ENCODE measurements around the gene KPNA5.

Gene KPNA5

DNA sequence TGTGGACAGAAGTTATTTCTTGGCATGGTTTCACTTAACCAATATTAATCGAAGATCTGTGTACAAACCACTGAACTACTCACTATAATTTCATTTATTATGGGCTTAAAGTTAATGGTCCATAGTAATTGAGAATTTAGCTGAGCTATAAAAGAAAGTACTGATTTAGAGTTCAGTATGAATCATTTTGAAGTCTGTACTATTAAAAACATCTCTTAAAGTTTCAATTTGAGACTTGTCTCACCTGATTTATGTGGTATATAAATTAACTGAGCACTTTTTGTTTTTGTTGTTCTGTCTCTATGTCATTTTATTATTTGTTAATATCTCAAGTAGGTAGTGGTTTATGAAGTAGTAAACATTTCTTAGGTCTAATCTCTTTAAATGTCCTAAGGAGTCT is 24.9 kb downstream of the KPNA5 start:
- no peak overlapping the region for H3K18ac ChIP-seq (ENCODE audit: low read depth in 1 of 2, low read length in 2 of 2)
- H3K27me3 ChIP-seq (ENCODE audit: control insufficient read depth in 1 of 2, insufficient read depth in 1 of 2, low read length in 2 of 2), result no peaks in the 10 kb centered on the region
- DNase-seq, result no peak

DNA sequence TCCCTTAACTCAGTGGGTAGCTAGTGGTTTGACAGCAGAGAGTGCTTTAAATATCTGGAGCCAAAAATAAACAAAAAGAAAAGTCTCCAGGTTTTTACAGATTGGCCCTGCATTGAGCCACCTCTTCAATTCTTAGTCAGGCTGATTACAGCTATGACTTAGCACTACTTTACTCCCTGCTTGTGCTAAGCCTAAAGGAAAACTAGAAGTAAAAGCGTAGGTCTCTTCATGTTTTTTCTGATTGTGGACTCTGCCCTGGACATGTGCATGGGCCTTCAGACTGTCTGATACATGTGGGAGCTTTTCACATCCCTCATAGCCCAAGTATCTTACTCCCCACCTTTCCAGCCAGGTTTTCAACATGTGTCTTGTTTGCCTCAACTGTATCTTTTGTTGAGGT is 33.3 kb downstream of the KPNA5 start:
- Histone ChIP-seq H2AK5ac (ENCODE audit: low read length, severe bottlenecking) (no peak overlapping the region), H2BK15ac (ENCODE audit: low read depth, poor library complexity, severe bottlenecking) (no peak overlapping the region), H3K4ac (ENCODE audit: low read depth in 1 of 2, low read length in 2 of 2) (no peak overlapping the region), H2BK120ac (ENCODE audit: low read depth, low read length) (no peak overlapping the region), H3K79me1 (replicated peaks; ENCODE audit: low read length, poor library complexity, severe bottlenecking) (peaks cover 15% of the 10 kb centered on the region), H3K23ac (ENCODE audit: low read length in 2 of 2) (no peak overlapping the region), H3K9ac (ENCODE audit: low read length) (no peak overlapping the region), H3K36me3 (ENCODE audit: control insufficient read depth in 1 of 2, insufficient read depth in 2 of 2, low read depth in 1 of 2, low read length in 2 of 2) (peaks cover 14 to 52% of the 10 kb centered on the region in 2 experiments), H2AFZ (ENCODE audit: low read depth, low read length) (no peak overlapping the region), H3K4me1 (ENCODE audit: control insufficient read depth, insufficient read depth, low read depth, low read length) (no peaks in the 10 kb centered on the region), H3K4me2 (ENCODE audit: low read length, poor library complexity, severe bottlenecking) (no peak overlapping the region), H3K27me3 (ENCODE audit: control insufficient read depth in 1 of 2, insufficient read depth in 1 of 2, low read length in 2 of 2) (no peaks in the 10 kb centered on the region), H4K91ac (ENCODE audit: low read length) (no peak overlapping the region), H2BK12ac (ENCODE audit: low read length in 2 of 2) (no peak overlapping the region), H4K8ac (ENCODE audit: low read length) (no peak overlapping the region), H3K9me3 (ENCODE audit: control insufficient read depth, low read length) (peaks cover 24% of the 10 kb centered on the region), H2BK5ac (ENCODE audit: low read depth, low read length, poor library complexity, severe bottlenecking) (no peak overlapping the region), H3K14ac (ENCODE audit: low read length in 2 of 2) (no peak overlapping the region), H3K4me3 (ENCODE audit: insufficient read depth in 1 of 2, low read depth in 1 of 2, low read length in 2 of 2) (no peak overlapping the region), H3K27ac (ENCODE audit: low read length, poor library complexity, severe bottlenecking) (no peak overlapping the region), H3K18ac (ENCODE audit: low read depth in 1 of 2, low read length in 2 of 2) (no peak overlapping the region)
- 100% methylated on average over 1 of the region's 1 CpG for WGBS
- no peak for DNase-seq

More for the DNA sequence above, 24.9 kb downstream of the KPNA5 start:
- no peak overlapping the region for H2BK5ac ChIP-seq (ENCODE audit: low read depth, low read length, poor library complexity, severe bottlenecking)
- H3K79me1 ChIP-seq (replicated peaks; ENCODE audit: low read length, poor library complexity, severe bottlenecking), result peaks cover 4% of the 10 kb centered on the region
- no peak overlapping the region for H2AK5ac ChIP-seq (ENCODE audit: low read length, severe bottlenecking)
- no peak overlapping the region for H3K23ac ChIP-seq (ENCODE audit: low read length in 2 of 2)
- no peak overlapping the region for H2BK15ac ChIP-seq (ENCODE audit: low read depth, poor library complexity, severe bottlenecking)
- no peak overlapping the region for H2AFZ ChIP-seq (ENCODE audit: low read depth, low read length)
- H2BK12ac ChIP-seq (ENCODE audit: low read length in 2 of 2), result no peak overlapping the region
- H3K9me3 ChIP-seq (ENCODE audit: control insufficient read depth, low read length), result no peaks in the 10 kb centered on the region
- H3K14ac ChIP-seq (ENCODE audit: low read length in 2 of 2), result no peak overlapping the region
- no peak overlapping the region for H3K27ac ChIP-seq (ENCODE audit: low read length, poor library complexity, severe bottlenecking)
- no peak overlapping the region for H4K8ac ChIP-seq (ENCODE audit: low read length)
- peaks cover 10 to 54% of the 10 kb centered on the region in 2 experiments for H3K36me3 ChIP-seq (ENCODE audit: control insufficient read depth in 1 of 2, insufficient read depth in 2 of 2, low read depth in 1 of 2, low read length in 2 of 2)
- no peak overlapping the region for H3K4me3 ChIP-seq (ENCODE audit: insufficient read depth in 1 of 2, low read depth in 1 of 2, low read length in 2 of 2)
- no peak overlapping the region for H2BK120ac ChIP-seq (ENCODE audit: low read depth, low read length)
- H3K4ac ChIP-seq (ENCODE audit: low read depth in 1 of 2, low read length in 2 of 2), result no peak overlapping the region
- no peak overlapping the region for H3K9ac ChIP-seq (ENCODE audit: low read length)
- H3K4me1 ChIP-seq (ENCODE audit: control insufficient read depth, insufficient read depth, low read depth, low read length), result no peaks in the 10 kb centered on the region
- WGBS, result no CpG with 5 or more reads among the region's 1 CpG
- H3K4me2 ChIP-seq (ENCODE audit: low read length, poor library complexity, severe bottlenecking), result no peak overlapping the region
- no peak overlapping the region for H4K91ac ChIP-seq (ENCODE audit: low read length)

GRCh38 chr6:116714761-116715160 is 33.8 kb downstream of the KPNA5 start:
- H3K79me1 ChIP-seq (replicated peaks; ENCODE audit: low read length, poor library complexity, severe bottlenecking), result peaks cover 16% of the 10 kb centered on the region
- H2BK5ac ChIP-seq (ENCODE audit: low read depth, low read length, poor library complexity, severe bottlenecking), result no peak overlapping the region
- H3K36me3 ChIP-seq (ENCODE audit: control insufficient read depth in 1 of 2, insufficient read depth in 2 of 2, low read depth in 1 of 2, low read length in 2 of 2), result peaks cover 18 to 57% of the 10 kb centered on the region in 2 experiments
- no peaks in the 10 kb centered on the region for H3K27me3 ChIP-seq (ENCODE audit: control insufficient read depth in 1 of 2, insufficient read depth in 1 of 2, low read length in 2 of 2)
- no peak overlapping the region for H2AK5ac ChIP-seq (ENCODE audit: low read length, severe bottlenecking)
- H3K9me3 ChIP-seq (ENCODE audit: control insufficient read depth, low read length), result peaks cover 24% of the 10 kb centered on the region
- no peak overlapping the region for H3K27ac ChIP-seq (ENCODE audit: low read length, poor library complexity, severe bottlenecking)
- H3K9ac ChIP-seq (ENCODE audit: low read length), result no peak overlapping the region
- H2BK15ac ChIP-seq (ENCODE audit: low read depth, poor library complexity, severe bottlenecking), result no peak overlapping the region
- H3K18ac ChIP-seq (ENCODE audit: low read depth in 1 of 2, low read length in 2 of 2), result no peak overlapping the region
- no peak overlapping the region for H3K14ac ChIP-seq (ENCODE audit: low read length in 2 of 2)
- no peak overlapping the region for H2AFZ ChIP-seq (ENCODE audit: low read depth, low read length)
- no peak overlapping the region for H3K4ac ChIP-seq (ENCODE audit: low read depth in 1 of 2, low read length in 2 of 2)
- no peak for DNase-seq
- H4K91ac ChIP-seq (ENCODE audit: low read length), result no peak overlapping the region
- no peak overlapping the region for H3K4me2 ChIP-seq (ENCODE audit: low read length, poor library complexity, severe bottlenecking)
- no peak overlapping the region for H3K4me3 ChIP-seq (ENCODE audit: insufficient read depth in 1 of 2, low read depth in 1 of 2, low read length in 2 of 2)
- no peak overlapping the region for H2BK120ac ChIP-seq (ENCODE audit: low read depth, low read length)
- no CpG with 5 or more reads among the region's 2 CpGs for WGBS
- H4K8ac ChIP-seq (ENCODE audit: low read length), result no peak overlapping the region
- H3K4me1 ChIP-seq (ENCODE audit: control insufficient read depth, insufficient read depth, low read depth, low read length), result no peaks in the 10 kb centered on the region
- no peak overlapping the region for H2BK12ac ChIP-seq (ENCODE audit: low read length in 2 of 2)
- H3K23ac ChIP-seq (ENCODE audit: low read length in 2 of 2), result no peak overlapping the region

GRCh38 chr6:116726947-116727346 is 45.9 kb downstream of the KPNA5 start:
- Histone ChIP-seq H2BK5ac (ENCODE audit: low read depth, low read length, poor library complexity, severe bottlenecking) (no peak overlapping the region), H3K9me3 (ENCODE audit: control insufficient read depth, low read length) (no peaks in the 10 kb centered on the region), H3K27ac (ENCODE audit: low read length, poor library complexity, severe bottlenecking) (no peak overlapping the region), H2AK5ac (ENCODE audit: low read length, severe bottlenecking) (no peak overlapping the region), H3K18ac (ENCODE audit: low read depth in 1 of 2, low read length in 2 of 2) (no peak overlapping the region), H3K27me3 (ENCODE audit: control insufficient read depth in 1 of 2, insufficient read depth in 1 of 2, low read length in 2 of 2) (no peaks in the 10 kb centered on the region), H4K8ac (ENCODE audit: low read length) (no peak overlapping the region), H2BK120ac (ENCODE audit: low read depth, low read length) (no peak overlapping the region), H3K4me2 (ENCODE audit: low read length, poor library complexity, severe bottlenecking) (no peak overlapping the region), H3K79me1 (replicated peaks; ENCODE audit: low read length, poor library complexity, severe bottlenecking) (no peaks in the 10 kb centered on the region), H2BK15ac (ENCODE audit: low read depth, poor library complexity, severe bottlenecking) (no peak overlapping the region), H3K4me3 (ENCODE audit: insufficient read depth in 1 of 2, low read depth in 1 of 2, low read length in 2 of 2) (no peak overlapping the region), H3K4ac (ENCODE audit: low read depth in 1 of 2, low read length in 2 of 2) (no peak overlapping the region), H3K4me1 (ENCODE audit: control insufficient read depth, insufficient read depth, low read depth, low read length) (no peaks in the 10 kb centered on the region), H2AFZ (ENCODE audit: low read depth, low read length) (no peak overlapping the region), H2BK12ac (ENCODE audit: low read length in 2 of 2) (no peak overlapping the region), H3K36me3 (ENCODE audit: control insufficient read depth in 1 of 2, insufficient read depth in 2 of 2, low read depth in 1 of 2, low read length in 2 of 2) (peaks cover 3 to 85% of the 10 kb centered on the region in 2 experiments), H3K23ac (ENCODE audit: low read length in 2 of 2) (no peak overlapping the region), H4K91ac (ENCODE audit: low read length) (no peak overlapping the region), H3K9ac (ENCODE audit: low read length) (no peak overlapping the region), H3K14ac (ENCODE audit: low read length in 2 of 2) (no peak overlapping the region)
- DNase-seq, result no peak

All from mesenchymal stem cell (in vitro differentiated cells and primary cell).